ENCODE results near the gene RAB11A.

The RAB11A gene

GRCh38 chr15:65919353-65919752 is 50.1 kb downstream of the RAB11A start:
- Histone ChIP-seq H3K9me3 (ENCODE audit: control insufficient read depth in 5 of 5, low read length in 5 of 5) (no peaks in the 10 kb centered on the region), H3K27ac (ENCODE audit: low read depth, low read length) (no peak overlapping the region), H3K27me3 (ENCODE audit: control insufficient read depth in 5 of 5, insufficient read depth in 4 of 5, low read length in 5 of 5) (no peaks in the 10 kb centered on the region), H3K4me3 (ENCODE audit: low read depth in 1 of 5, low read length in 5 of 5) (no peak overlapping the region), H3K4me1 (ENCODE audit: control insufficient read depth in 5 of 5, insufficient read depth in 5 of 5, low read length in 5 of 5) (peaks cover 0 to 8% (median 6%) of the 10 kb centered on the region in 5 donors), H3K9ac (ENCODE audit: low read length in 5 of 5) (no peak overlapping the region), H3K36me3 (ENCODE audit: control insufficient read depth in 5 of 5, insufficient read depth in 5 of 5, low read length in 5 of 5) (peaks cover 0 to 13% (median 0%) of the 10 kb centered on the region in 5 donors)

GRCh38 chr15:65920121-65920520 is 50.8 kb downstream of the RAB11A start:
- H3K4me1 ChIP-seq (ENCODE audit: control insufficient read depth in 5 of 5, insufficient read depth in 5 of 5, low read length in 5 of 5): peaks cover 0 to 8% (median 6%) of the 10 kb centered on the region in 5 donors

GRCh38 chr15:65920825-65921309 is 51.6 kb downstream of the RAB11A start:
- no peak overlapping the region for H3K27ac ChIP-seq (ENCODE audit: low read depth, low read length)

More at GRCh38 chr15:65920121-65920520, 50.8 kb downstream of the RAB11A start:
- H3K27ac ChIP-seq (ENCODE audit: low read depth, low read length): no peak overlapping the region
- no peak overlapping the region for H3K4me3 ChIP-seq (ENCODE audit: low read depth in 1 of 5, low read length in 5 of 5)
- no peaks in the 10 kb centered on the region for H3K27me3 ChIP-seq (ENCODE audit: control insufficient read depth in 5 of 5, insufficient read depth in 4 of 5, low read length in 5 of 5)
- no peaks in the 10 kb centered on the region for H3K9me3 ChIP-seq (ENCODE audit: control insufficient read depth in 5 of 5, low read length in 5 of 5)
- H3K9ac ChIP-seq (ENCODE audit: low read length in 5 of 5): no peak overlapping the region
- H3K36me3 ChIP-seq (ENCODE audit: control insufficient read depth in 5 of 5, insufficient read depth in 5 of 5, low read length in 5 of 5): peaks cover 0 to 12% (median 0%) of the 10 kb centered on the region in 5 donors

GRCh38 chr15:65921780-65922179 is 52.5 kb downstream of the RAB11A start:
- no peaks in the 10 kb centered on the region for H3K9me3 ChIP-seq (ENCODE audit: control insufficient read depth in 5 of 5, low read length in 5 of 5)
- H3K4me1 ChIP-seq (ENCODE audit: control insufficient read depth in 5 of 5, insufficient read depth in 5 of 5, low read length in 5 of 5): peaks cover 0 to 4% (median 2%) of the 10 kb centered on the region in 5 donors
- H3K36me3 ChIP-seq (ENCODE audit: control insufficient read depth in 5 of 5, insufficient read depth in 5 of 5, low read length in 5 of 5): peaks cover 0 to 8% (median 0%) of the 10 kb centered on the region in 5 donors
- no peak overlapping the region for H3K27ac ChIP-seq (ENCODE audit: low read depth, low read length)
- no peak overlapping the region for H3K4me3 ChIP-seq (ENCODE audit: low read depth in 1 of 5, low read length in 5 of 5)
- no peak overlapping the region for H3K9ac ChIP-seq (ENCODE audit: low read length in 5 of 5)
- no peaks in the 10 kb centered on the region for H3K27me3 ChIP-seq (ENCODE audit: control insufficient read depth in 5 of 5, insufficient read depth in 4 of 5, low read length in 5 of 5)

More at GRCh38 chr15:65920825-65921309, 51.6 kb downstream of the RAB11A start:
- H3K9ac ChIP-seq (ENCODE audit: low read length in 5 of 5): no peak overlapping the region
- peaks cover 0 to 8% (median 0%) of the 10 kb centered on the region in 5 donors for H3K36me3 ChIP-seq (ENCODE audit: control insufficient read depth in 5 of 5, insufficient read depth in 5 of 5, low read length in 5 of 5)
- H3K27me3 ChIP-seq (ENCODE audit: control insufficient read depth in 5 of 5, insufficient read depth in 4 of 5, low read length in 5 of 5): no peaks in the 10 kb centered on the region
- peaks cover 0 to 8% (median 6%) of the 10 kb centered on the region in 5 donors for H3K4me1 ChIP-seq (ENCODE audit: control insufficient read depth in 5 of 5, insufficient read depth in 5 of 5, low read length in 5 of 5)
- no peak overlapping the region for H3K4me3 ChIP-seq (ENCODE audit: low read depth in 1 of 5, low read length in 5 of 5)
- H3K9me3 ChIP-seq (ENCODE audit: control insufficient read depth in 5 of 5, low read length in 5 of 5): no peaks in the 10 kb centered on the region

GRCh38 chr15:65922621-65923020 is 53.3 kb downstream of the RAB11A start:
- Histone ChIP-seq H3K27me3 (ENCODE audit: control insufficient read depth in 5 of 5, insufficient read depth in 4 of 5, low read length in 5 of 5) (no peaks in the 10 kb centered on the region), H3K4me3 (ENCODE audit: low read depth in 1 of 5, low read length in 5 of 5) (no peak overlapping the region), H3K4me1 (ENCODE audit: control insufficient read depth in 5 of 5, insufficient read depth in 5 of 5, low read length in 5 of 5) (no peaks in the 10 kb centered on the region), H3K36me3 (ENCODE audit: control insufficient read depth in 5 of 5, insufficient read depth in 5 of 5, low read length in 5 of 5) (peaks cover 0 to 8% (median 0%) of the 10 kb centered on the region in 5 donors), H3K27ac (ENCODE audit: low read depth, low read length) (no peak overlapping the region), H3K9me3 (ENCODE audit: control insufficient read depth in 5 of 5, low read length in 5 of 5) (no peaks in the 10 kb centered on the region), H3K9ac (ENCODE audit: low read length in 5 of 5) (no peak overlapping the region)

GRCh38 chr15:65923264-65923663 is 54.0 kb downstream of the RAB11A start:
- Histone ChIP-seq H3K27me3 (ENCODE audit: control insufficient read depth in 5 of 5, insufficient read depth in 4 of 5, low read length in 5 of 5) (no peaks in the 10 kb centered on the region), H3K9ac (ENCODE audit: low read length in 5 of 5) (no peak overlapping the region), H3K4me1 (ENCODE audit: control insufficient read depth in 5 of 5, insufficient read depth in 5 of 5, low read length in 5 of 5) (no peaks in the 10 kb centered on the region), H3K9me3 (ENCODE audit: control insufficient read depth in 5 of 5, low read length in 5 of 5) (no peaks in the 10 kb centered on the region), H3K27ac (ENCODE audit: low read depth, low read length) (no peak overlapping the region), H3K36me3 (ENCODE audit: control insufficient read depth in 5 of 5, insufficient read depth in 5 of 5, low read length in 5 of 5) (peaks cover 0 to 8% (median 0%) of the 10 kb centered on the region in 5 donors), H3K4me3 (ENCODE audit: low read depth in 1 of 5, low read length in 5 of 5) (no peak overlapping the region)

- no peak overlapping the region for H3K4me3 ChIP-seq (ENCODE audit: low read depth in 1 of 5, low read length in 5 of 5)
- H3K4me1 ChIP-seq (ENCODE audit: control insufficient read depth in 5 of 5, insufficient read depth in 5 of 5, low read length in 5 of 5): no peaks in the 10 kb centered on the region
- no peaks in the 10 kb centered on the region for H3K27me3 ChIP-seq (ENCODE audit: control insufficient read depth in 5 of 5, insufficient read depth in 4 of 5, low read length in 5 of 5)
- peaks cover 0 to 1% (median 0%) of the 10 kb centered on the region in 5 donors for H3K36me3 ChIP-seq (ENCODE audit: control insufficient read depth in 5 of 5, insufficient read depth in 5 of 5, low read length in 5 of 5)
- no peak overlapping the region for H3K9ac ChIP-seq (ENCODE audit: low read length in 5 of 5)
- H3K27ac ChIP-seq (ENCODE audit: low read depth, low read length): no peak overlapping the region
- H3K9me3 ChIP-seq (ENCODE audit: control insufficient read depth in 5 of 5, low read length in 5 of 5): no peaks in the 10 kb centered on the region
These were observed 54.7 kb downstream of the RAB11A start for GRCh38 chr15:65924004-65924403.

GRCh38 chr15:65925338-65925737 is 56.0 kb downstream of the RAB11A start:
- Histone ChIP-seq H3K4me1 (ENCODE audit: control insufficient read depth in 5 of 5, insufficient read depth in 5 of 5, low read length in 5 of 5) (no peaks in the 10 kb centered on the region), H3K36me3 (ENCODE audit: control insufficient read depth in 5 of 5, insufficient read depth in 5 of 5, low read length in 5 of 5) (peaks cover 0 to 2% (median 0%) of the 10 kb centered on the region in 5 donors), H3K27me3 (ENCODE audit: control insufficient read depth in 5 of 5, insufficient read depth in 4 of 5, low read length in 5 of 5) (no peaks in the 10 kb centered on the region), H3K9me3 (ENCODE audit: control insufficient read depth in 5 of 5, low read length in 5 of 5) (no peaks in the 10 kb centered on the region), H3K27ac (ENCODE audit: low read depth, low read length) (no peak overlapping the region), H3K4me3 (ENCODE audit: low read depth in 1 of 5, low read length in 5 of 5) (no peak overlapping the region), H3K9ac (ENCODE audit: low read length in 5 of 5) (no peak overlapping the region)

GRCh38 chr15:65926459-65926858 is 57.2 kb downstream of the RAB11A start:
- Histone ChIP-seq H3K27ac (ENCODE audit: low read depth, low read length) (no peak overlapping the region), H3K4me3 (ENCODE audit: low read depth in 1 of 5, low read length in 5 of 5) (no peak overlapping the region), H3K27me3 (ENCODE audit: control insufficient read depth in 5 of 5, insufficient read depth in 4 of 5, low read length in 5 of 5) (no peaks in the 10 kb centered on the region), H3K9ac (ENCODE audit: low read length in 5 of 5) (no peak overlapping the region), H3K36me3 (ENCODE audit: control insufficient read depth in 5 of 5, insufficient read depth in 5 of 5, low read length in 5 of 5) (peaks cover 0 to 2% (median 0%) of the 10 kb centered on the region in 5 donors), H3K9me3 (ENCODE audit: control insufficient read depth in 5 of 5, low read length in 5 of 5) (no peaks in the 10 kb centered on the region), H3K4me1 (ENCODE audit: control insufficient read depth in 5 of 5, insufficient read depth in 5 of 5, low read length in 5 of 5) (no peaks in the 10 kb centered on the region)

GRCh38 chr15:65926899-65927298 is 57.6 kb downstream of the RAB11A start:
- Histone ChIP-seq H3K4me3 (ENCODE audit: low read depth in 1 of 5, low read length in 5 of 5) (no peak overlapping the region), H3K9ac (ENCODE audit: low read length in 5 of 5) (no peak overlapping the region), H3K36me3 (ENCODE audit: control insufficient read depth in 5 of 5, insufficient read depth in 5 of 5, low read length in 5 of 5) (peaks cover 0 to 2% (median 0%) of the 10 kb centered on the region in 5 donors), H3K4me1 (ENCODE audit: control insufficient read depth in 5 of 5, insufficient read depth in 5 of 5, low read length in 5 of 5) (no peaks in the 10 kb centered on the region), H3K27me3 (ENCODE audit: control insufficient read depth in 5 of 5, insufficient read depth in 4 of 5, low read length in 5 of 5) (no peaks in the 10 kb centered on the region), H3K27ac (ENCODE audit: low read depth, low read length) (no peak overlapping the region), H3K9me3 (ENCODE audit: control insufficient read depth in 5 of 5, low read length in 5 of 5) (no peaks in the 10 kb centered on the region)

Data from subcutaneous abdominal adipose tissue (tissue), 5 donors.